HG02759 (cell line): ENCODE results near the gene ARMC8.

ENCODE experiments used
- ATAC-seq: cut with Tn5 transposase; IDR thresholded peaks from one replicate; pipeline ENCODE4 v1.9.1; 2021; ENCODE audit warnings: mild to moderate bottlenecking, moderate library complexity; ENCODE audit not compliant: unreplicated experiment

Gene ARMC8

DNA sequence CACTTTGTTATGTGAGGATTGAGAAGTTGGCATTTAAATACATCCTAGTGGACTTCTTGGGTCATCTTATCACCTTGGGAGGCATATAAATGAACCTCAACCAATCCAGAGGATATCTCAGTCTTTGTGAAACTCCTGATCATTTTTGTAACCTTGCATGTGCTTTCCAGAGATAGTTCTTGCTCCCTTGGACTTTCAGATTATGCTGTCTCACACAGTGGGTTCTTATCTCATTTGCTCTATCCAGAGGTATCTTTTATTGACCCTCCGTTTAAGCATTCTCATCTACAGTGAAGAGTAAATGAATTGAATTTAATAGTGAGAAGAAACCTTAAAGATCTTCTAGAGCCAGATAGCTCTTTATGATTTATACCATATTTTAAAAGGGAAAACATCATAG, 10.4 kb downstream of the ARMC8 start:
- ATAC-seq: no peak

DNA sequence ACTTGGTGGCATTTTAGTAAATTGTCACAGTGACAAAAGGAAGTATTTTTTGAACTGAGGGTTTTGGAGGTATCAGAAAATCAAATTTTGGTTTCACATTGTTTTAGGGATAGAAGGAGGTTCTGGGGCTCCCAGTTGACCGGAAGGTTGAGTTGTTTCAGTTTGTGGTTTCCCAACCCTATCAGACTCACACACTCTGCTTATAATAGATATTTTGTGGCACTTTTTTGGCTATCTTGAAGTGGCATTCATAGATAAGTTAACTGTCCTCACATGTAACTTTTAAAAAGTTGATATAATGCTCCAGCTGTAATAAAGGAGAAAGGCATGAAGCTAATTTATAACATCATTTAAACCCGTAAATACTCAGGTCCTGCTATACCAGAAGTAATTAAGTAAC, 12.8 kb downstream of the ARMC8 start:
- no peak for ATAC-seq

DNA sequence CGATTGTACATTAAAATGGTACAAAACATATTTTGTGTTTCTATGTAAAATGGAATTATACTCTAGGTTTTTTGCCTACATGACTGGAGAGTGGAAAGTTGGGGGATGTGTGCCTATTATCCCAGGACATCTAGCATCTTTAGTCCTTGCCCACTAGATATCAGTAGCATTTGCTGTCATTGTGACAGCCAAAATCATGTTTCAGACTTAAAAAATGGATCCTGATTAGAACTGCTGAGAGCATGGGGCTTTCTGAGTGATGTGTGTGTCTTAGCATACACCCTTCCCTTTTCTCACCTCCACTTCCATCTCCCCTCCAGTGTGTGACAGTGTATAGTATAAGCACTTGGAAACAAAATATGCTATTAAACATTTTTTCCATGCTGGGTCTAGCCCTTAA, 13.3 kb downstream of the ARMC8 start:
- ATAC-seq: no peak

DNA sequence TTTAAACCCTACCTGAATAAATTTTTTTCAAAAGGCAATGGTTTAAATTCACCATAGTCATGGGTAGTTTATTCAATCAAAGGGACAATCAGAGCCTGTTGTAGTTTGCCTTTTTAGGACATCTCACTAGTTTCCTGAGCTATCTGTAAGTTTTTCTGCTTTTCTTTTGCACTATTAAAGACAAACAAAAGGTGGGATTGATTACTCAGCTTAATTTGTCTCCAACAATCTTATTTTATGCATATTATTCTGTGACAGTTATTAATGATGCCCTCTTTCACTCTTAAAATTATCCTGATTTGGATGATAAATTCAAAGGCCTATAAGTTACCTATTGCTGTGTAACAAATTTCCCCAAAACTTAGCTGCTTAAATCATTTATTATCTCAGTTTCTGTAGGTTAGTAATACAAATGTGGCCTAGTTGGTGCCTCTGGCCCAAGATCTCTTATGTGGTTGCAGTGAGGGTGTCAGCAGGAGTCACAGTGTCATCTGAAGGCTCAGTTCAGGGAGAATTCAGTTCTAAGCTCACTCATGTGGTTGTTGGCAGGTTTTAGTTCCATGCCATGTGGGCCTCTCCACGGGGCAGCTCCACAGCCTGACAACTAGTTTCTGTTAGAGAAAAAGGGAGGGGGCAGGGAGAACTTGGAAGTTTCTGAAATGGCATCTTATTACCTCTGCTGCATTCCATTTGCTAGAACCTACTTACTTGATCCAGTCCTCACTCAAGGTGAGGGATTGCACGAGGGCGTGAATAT, 16.0 kb downstream of the ARMC8 start:
- no peak for ATAC-seq

DNA sequence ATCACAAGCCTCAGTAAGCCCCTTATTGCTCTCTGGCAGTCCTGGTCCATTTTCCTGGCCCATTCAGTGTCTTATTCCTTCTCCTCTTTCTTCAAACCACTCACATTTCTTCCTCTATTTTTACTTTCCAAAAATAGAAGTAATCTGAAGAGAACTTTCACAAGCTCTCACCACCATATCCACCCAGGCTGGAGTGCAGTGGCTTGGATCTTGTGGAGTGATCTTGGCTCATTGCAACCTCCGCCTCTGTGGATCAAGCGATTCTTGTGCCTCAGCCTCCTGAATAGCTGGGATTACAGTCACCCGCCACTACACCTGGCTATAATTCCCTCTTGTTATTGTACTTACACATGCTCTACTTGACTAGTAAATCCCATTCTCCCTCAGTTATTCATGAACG, 16.8 kb downstream of the ARMC8 start:
- ATAC-seq: no peak

DNA sequence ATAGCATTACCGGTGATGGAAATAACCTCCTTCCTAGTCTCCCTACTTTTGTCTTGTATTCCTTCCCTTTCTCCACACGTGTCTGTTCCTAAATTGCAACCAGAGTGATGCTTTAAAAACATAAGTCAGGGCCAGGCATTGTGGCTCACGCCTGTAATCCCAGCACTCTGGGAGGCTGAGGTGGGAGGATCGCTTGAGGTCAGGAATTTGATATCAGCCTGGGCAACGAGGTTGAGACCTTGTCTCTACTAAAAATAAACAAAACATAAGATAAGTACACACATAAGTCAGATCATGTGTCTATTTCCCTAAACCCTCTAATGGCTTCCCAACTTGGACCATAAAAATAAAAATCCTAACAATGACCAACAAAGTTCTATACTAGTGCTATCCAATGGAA, 18.4 kb downstream of the ARMC8 start:
- ATAC-seq: no peak

DNA sequence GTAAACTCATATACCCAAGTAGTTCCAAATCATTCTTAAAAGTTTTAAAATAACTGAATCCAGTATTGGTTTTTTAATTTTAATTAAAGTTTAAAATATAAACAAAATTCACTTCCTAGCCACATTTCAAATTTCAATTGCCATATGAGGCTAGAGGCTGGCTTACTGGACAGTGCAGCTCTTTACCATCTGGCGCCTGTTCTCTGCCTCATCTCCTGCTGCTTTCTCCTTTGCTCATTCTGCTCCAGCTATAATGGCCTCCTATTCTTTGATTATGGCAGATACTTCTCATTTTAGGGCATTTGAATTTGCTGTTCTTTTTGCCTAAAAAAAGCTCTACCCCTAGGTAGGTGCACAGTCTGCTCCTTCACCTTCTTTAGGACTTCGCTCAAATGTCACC, 19.1 kb downstream of the ARMC8 start:
- ATAC-seq: no peak

DNA sequence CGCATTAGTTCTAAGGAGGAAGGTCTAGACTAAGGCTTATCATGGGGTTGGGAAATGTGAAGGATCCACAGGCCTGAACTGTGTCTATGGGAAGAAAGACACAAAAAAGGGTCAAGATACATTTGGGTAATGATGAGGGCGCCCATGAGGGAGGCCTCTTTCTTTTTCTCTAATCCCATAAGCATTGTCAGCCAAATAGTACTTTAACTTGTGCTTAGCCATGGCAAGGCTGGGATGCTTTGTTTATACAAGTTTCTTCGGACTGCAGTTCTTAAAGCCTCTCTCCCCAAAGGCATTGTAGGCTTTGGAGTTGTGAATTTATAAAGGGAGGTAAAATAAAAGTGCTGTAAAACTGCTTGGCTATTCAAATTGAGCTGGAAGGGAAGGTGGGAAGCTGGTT, 23.4 kb downstream of the ARMC8 start:
- ATAC-seq: no peak

DNA sequence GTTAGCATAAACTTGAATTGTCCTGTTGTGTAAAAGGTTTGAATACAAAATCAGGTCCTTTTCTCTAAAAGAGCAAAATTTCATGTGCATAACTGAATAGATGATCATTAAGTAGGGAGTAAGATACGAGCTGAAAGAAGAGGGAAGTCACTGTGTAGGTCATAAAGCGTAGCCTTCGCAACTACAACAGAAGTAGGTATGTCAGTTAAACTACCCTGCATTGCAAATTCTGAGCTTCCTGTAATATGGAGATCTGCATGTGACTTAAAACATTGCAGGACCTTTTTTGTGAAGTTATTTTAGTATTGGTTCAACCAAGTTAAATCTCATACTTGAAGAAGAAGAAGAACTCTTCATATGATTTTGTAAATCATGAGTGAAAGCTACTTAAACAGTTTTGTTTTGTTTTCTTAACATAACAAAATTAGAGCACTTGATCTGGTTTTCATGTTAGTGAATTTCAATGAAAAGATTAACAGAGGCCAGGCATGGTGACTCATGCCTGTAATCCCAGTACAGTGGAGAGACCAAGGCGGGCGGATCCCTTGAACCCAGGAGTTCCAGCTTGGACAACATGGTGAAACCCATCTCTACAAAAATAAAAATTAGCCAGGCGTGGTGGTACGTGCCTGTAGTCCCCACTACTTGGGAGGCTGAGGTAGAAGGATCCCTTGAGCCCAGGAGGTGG, 26.4 kb downstream of the ARMC8 start:
- ATAC-seq: no peak

DNA sequence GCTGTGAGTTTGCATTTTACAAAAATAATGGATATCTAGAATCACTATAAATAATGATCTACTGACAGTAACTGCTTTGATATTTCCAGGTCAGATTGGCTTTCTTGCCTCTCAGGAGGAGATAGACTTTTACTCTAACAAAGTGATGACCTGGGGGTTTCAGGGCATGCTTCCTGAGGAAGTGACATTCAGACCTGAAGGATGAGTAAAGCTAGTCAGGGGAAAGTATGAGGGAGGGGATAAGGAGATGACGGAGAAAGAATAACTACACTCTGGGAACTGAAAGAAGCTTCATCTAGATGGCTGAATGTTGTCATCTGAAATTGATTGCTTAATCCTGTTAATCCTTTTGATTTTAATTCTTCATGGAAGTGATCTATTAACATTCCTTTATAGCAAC, 32.2 kb downstream of the ARMC8 start:
- no peak for ATAC-seq

DNA sequence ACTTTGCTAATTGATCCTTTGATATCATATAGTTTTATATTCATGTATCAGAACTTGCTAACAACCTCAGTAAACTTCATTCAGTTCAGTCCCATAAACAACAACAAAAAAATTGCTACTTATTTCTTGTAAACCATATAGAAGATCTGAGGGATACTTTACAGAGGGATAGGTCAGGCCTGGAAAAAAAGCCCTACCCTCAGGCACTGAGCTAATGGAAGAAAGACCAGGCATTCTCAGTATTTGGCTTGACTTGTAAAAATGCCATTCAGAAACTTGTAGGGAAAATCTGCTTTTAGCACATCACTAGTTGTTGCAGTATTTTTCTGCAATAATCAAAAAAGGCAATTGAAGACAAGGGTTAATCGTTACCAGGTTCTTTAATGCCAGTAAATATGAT, 33.1 kb downstream of the ARMC8 start:
- no peak for ATAC-seq

DNA sequence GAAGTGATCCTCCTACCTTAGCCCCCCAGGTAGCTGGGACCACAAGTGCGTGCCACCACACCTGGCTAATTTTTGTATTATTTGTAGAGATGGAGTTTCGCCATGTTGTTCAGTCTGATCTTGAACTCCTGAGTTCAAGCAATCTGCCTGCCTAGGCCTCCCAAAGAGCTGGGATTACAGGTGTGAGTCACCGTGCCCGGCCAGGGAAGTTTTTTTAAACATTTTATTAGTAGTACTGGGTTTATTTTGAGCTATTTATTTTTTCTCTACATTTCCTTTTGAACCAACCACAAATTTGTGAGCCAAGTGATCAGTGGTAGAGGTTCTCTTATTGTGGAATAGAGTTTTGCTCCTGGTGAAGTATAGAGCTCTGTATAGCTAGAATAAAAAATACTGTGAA, 33.7 kb downstream of the ARMC8 start:
- ATAC-seq: no peak

DNA sequence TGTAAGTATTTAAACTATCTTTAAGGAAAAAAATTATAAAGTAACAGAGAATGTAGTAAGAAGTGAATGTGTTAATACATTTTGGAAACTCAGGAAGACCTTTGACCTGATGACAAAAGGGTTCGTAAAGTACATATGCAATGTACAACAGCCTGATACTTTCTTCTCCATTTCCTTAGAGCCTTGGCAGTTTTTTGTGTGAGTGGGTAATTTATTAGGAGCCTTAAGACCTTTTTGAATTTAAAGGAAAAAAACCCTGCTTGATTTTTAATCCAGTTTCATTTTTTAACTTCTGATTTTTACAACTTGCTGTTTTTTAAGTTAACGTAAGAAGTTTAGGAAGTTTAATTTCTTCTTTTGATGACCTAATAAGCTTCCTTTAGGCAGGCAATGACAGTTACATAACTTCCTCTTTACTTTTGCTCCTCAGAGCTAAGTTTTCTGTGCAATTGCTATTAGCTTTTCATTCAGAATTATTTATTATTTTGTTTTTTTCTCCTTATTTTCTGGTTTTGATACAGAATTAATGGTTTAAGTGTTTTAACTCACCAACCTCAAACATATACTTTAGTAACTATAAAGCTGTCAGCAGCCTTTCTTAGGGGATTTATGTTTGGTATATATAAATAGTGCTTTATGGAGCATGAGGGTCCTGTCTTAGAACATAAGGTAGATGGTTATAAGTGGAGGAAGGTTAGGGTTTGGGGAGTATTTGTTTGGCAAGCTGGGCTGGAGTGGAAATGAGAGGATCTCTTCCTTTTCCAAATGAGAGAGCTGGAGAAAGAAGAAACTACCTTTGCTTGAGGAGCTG, 35.2 kb downstream of the ARMC8 start:
- ATAC-seq: no peak

DNA sequence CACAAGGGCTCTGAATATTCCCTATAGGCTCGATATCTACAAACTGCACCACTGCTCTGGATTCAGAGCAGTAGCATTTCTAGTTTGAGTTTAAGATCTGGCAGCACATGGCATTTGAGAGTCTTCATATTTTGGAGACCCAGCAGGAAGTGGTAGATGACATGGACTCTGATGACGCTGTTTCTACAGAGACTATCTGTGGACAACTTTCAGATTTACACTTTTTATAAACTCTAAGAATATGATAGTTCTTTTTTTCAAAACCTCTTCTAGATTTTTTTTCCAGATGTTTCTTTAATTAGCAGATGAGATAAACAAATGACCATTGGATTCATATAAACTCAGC, 35.8 kb downstream of the ARMC8 start:
- ATAC-seq: no peak

DNA sequence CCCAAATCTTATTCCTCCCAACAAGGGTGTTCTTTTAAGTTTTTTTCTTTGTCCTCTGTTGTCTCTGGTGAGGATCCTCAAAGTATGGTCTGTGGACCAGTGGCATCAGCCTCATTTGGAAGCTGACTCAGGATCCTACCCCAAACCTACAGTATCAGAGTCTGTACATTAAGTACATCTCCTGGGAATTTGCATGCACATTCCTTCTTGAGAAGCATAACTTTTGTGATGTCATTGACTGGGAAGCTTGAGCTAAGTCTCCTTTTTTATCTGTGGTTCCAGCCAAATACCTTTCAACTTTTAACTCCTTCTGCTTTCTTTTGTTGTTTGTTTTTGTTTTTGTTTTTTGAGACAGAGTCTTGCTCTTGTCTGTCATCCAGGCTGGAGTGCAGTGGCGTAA, 40.5 kb downstream of the ARMC8 start:
- no peak for ATAC-seq

DNA sequence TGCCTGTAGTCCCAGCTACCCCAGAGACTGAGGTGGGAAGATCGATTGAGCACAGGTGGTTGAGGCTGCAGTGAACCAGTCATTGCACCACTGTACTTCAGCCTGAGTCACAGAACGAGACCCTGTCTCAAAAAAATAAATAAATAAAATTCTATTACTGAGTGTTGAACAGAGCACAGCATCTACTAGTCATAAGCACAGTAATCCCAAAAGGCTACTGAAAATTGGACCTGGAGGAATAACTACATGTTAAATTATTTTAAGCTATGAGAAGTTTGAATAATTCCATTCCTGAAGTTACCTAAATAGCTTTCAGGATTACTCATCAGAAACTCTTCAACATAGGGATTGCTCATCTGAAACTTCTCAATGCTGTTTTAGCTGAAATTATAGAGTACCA, 43.4 kb downstream of the ARMC8 start:
- ATAC-seq: no peak

DNA sequence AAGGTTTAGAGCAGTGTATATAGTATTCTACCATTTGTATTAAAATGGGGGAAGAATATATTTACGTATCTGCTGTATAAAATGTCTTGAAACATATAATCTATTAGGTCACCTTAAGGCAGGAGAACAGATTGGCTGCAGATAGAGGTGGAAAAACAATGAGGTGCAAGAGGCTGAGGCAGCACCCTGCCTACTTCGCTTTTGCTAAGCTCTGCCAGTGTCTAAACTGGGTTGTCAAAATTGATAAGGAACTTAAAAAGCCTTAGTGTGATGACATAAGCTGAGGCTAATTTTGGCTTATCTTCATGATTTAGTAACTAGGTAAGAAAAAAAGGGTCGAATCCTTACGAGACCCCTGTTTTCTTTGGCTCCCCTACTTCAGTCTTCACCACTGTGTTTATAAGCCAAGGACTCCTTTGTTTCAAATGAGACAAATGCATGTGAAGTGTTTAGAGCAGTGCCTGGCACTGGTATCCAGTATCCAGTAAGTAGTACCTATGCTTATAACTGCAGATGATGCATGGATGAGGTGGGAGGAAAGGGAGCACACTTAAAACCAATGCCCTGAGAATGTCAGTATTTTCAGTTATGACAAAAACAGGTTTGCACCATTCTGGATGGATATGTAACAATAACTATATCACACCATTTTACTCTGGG, 45.7 kb downstream of the ARMC8 start:
- ATAC-seq: no peak

DNA sequence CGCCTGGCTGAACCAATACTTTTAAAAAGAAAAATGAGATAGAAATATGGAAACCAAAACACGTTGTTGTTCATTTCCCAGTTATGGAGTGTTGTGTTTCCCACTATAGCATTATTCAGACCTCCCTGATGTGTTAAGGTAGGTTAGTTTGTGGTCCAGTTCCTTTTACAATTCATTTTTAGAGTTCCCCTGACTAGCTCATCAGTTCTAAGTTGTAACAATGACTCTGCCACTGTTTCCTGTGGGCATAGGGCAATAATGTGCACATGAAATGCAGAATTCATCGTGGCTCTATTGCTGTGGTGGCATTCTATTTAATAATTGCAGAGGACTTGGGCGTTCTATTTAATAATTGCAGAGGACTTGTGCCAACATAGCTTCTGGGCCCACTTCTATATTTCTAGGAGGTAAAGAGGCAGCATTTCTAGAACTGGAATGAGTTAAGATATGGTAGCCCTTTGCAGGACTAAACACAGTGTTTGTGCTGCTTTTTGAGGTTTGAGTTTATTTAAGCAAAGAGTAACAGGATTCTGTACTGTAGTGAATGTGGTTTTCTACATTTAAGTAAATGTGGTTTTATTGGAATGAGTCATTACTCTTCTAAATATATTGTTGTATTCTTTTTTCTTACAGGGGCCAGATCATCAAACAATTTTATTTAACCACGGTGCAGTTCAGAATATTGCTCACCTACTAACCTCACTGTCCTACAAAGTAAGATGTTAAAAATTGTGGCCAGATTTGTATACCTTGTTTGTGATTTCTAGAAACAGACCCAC, 47.5 kb downstream of the ARMC8 start:
- no peak for ATAC-seq

DNA sequence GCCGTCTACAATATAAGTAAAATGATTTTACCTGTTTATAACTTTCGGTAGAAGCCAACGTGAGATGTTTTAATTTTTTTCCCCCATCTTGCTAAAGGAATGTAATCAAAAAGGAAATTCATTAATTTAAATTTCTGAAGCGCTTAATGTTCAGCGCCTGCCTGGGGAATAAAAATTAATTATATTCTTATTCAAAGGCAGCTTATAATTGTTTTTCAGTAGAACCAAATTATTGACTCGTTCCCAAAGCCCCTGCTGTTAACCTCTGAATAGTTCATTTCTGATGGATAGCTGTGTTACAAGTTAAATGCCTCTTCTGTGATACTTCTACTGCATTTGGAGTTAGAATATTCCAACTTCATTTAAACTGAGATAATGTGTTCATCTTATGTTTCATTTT, 51.6 kb downstream of the ARMC8 start:
- ATAC-seq: no peak

DNA sequence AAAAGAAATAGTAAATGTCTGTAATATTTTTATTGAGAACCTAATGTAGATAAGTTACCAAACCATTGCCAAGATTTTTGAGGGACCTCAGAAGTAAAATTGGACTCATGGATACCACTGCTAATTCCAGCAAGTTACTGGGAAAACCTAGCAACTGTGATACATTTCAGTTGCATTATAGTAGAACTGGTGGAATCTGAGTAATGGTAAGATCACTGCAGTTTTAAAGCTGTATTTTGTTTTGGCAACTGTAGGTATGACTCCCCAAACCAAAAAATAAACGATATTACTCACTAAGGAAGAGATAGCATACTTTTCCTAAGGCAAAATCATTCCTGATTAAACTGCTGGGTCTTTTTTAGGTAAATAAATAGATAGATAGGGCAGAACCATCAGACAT, 54.0 kb downstream of the ARMC8 start:
- ATAC-seq: no peak

DNA sequence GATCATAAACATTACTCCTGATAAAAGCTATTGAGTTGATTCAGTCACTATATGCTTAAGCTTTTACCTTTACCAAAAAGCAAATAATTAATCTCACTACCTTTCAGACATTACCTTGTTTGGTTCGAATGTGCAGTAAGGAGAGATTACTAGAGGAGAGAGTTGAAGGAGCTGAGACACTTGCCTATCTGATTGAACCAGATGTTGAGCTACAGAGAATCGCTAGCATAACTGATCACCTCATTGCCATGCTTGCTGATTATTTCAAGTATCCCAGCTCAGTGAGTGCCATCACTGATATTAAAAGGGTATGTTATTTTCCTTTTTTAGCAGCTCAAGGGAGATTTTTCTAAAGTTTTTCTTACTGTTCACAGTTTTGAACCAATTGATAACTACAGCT, 54.6 kb downstream of the ARMC8 start:
- no peak for ATAC-seq
